OCI-LY7 (cell line): Measurements from ENCODE around the gene RPGRIP1L. TPM values are rescaled to one million over a fixed set of nuclear protein-coding genes. Genes with fewer than 3 reads are reported as not detected.

Experiments used
- BruUV-seq: library from RNA; stranded (reverse); fragments of 400-500 nt; replicated peaks from 2 replicates; lab custom pipeline; 2021; lab: Mats Ljungman, UMichigan
- CTCF ChIA-PET: fragments of 300-600 bp; sonication (Branson Sonifier 250); formaldehyde crosslinking; loops from one replicate; lab custom pipeline; 2022; ENCODE audit warnings: antibody characterized with exemption; ENCODE audit not compliant: unreplicated experiment; lab: Charles Lee
- POLR2A ChIA-PET: fragments of 300-600 bp; sonication (Branson Sonifier 250); formaldehyde crosslinking; loops from one replicate; lab custom pipeline; 2022; ENCODE audit warnings: antibody characterized with exemption; lab: Charles Lee
- DNase-seq: peaks from one replicate; pipeline ENCODE4 v3.0.0-alpha.2; 2015; ENCODE audit warnings: low spot score
- H2AFZ ChIP-seq: fragments of 200-600 bp; sonication (generic), shearing (Covaris generic); 2 replicates; pipeline ENCODE4 v1.6.1; 2014; ENCODE audit warnings: mild to moderate bottlenecking, antibody characterized with exemption, low read length, moderate library complexity
- H3K27ac ChIP-seq: fragments of 200-600 bp; sonication (generic); 2 replicates; pipeline ENCODE4 v1.5.1; 2014; ENCODE audit warnings: mixed run types, low read depth, mild to moderate bottlenecking, moderate library complexity, low read length, inconsistent platforms; ENCODE audit not compliant: poor library complexity, severe bottlenecking
- H3K36me3 ChIP-seq: fragments of 200-600 bp; sonication (generic); 2 replicates; pipeline ENCODE4 v1.6.1; 2014; ENCODE audit warnings: mild to moderate bottlenecking, antibody characterized with exemption, low read length, moderate library complexity, mixed read lengths; ENCODE audit not compliant: insufficient read depth
- H3K4me1 ChIP-seq: fragments of 200-600 bp; sonication (generic); 2 replicates; pipeline ENCODE4 v1.5.1; 2014; ENCODE audit warnings: mild to moderate bottlenecking, low read length; ENCODE audit not compliant: insufficient read depth, poor library complexity, severe bottlenecking
- H3K4me2 ChIP-seq: fragments of 200-600 bp; sonication (generic); 2 replicates; pipeline ENCODE4 v1.6.1; 2014; ENCODE audit warnings: mild to moderate bottlenecking, low read length
- H3K4me3 ChIP-seq: fragments of 200-600 bp; sonication (generic); 2 replicates; pipeline ENCODE4 v1.5.1; 2014; ENCODE audit warnings: mild to moderate bottlenecking, low read depth, low read length; ENCODE audit not compliant: poor library complexity, severe bottlenecking
- H3K79me2 ChIP-seq: fragments of 200-600 bp; sonication (generic); 2 replicates; pipeline ENCODE4 v1.6.1; 2016; ENCODE audit warnings: low read depth, mild to moderate bottlenecking, low read length, moderate library complexity, mixed read lengths; ENCODE audit not compliant: insufficient read depth
- H3K9me2 ChIP-seq: fragments of 200-600 bp; sonication (generic); 2 replicates; pipeline ENCODE4 v1.6.1; 2016; ENCODE audit warnings: mild to moderate bottlenecking, low read length, mixed read lengths; ENCODE audit not compliant: insufficient read depth
- H3K9me3 ChIP-seq: fragments of 200-600 bp; sonication (generic); 2 replicates; pipeline ENCODE4 v1.6.1; 2014; ENCODE audit warnings: mild to moderate bottlenecking, mixed run types, low read length, mixed read lengths
- H4K20me1 ChIP-seq: fragments of 200-600 bp; sonication (generic); 2 replicates; pipeline ENCODE4 v1.6.1; 2014; ENCODE audit warnings: mild to moderate bottlenecking, antibody characterized with exemption, low read length, moderate library complexity, mixed read lengths; ENCODE audit not compliant: insufficient read depth
- EZH2phosphoT487 ChIP-seq: fragments of 200-600 bp; sonication (generic); IDR thresholded peaks from 2 replicates; pipeline ENCODE4 v1.6.1; 2018; ENCODE audit warnings: low read depth, borderline replicate concordance, mild to moderate bottlenecking, mixed run types, antibody characterized with exemption, low read length, moderate library complexity, mixed read lengths
- intact Hi-C: fragments of 100-400 bp; cut with micrococcal nuclease; formaldehyde crosslinking; loops from one replicate; pipeline ENCODE4 v1.10.0; 2022; ENCODE audit not compliant: unreplicated experiment
- total RNA-seq, 2 experiments: library from RNA; depleted of rRNA in 1 of 2; stranded (reverse); fragments of >200 nt in 1 of 2; shearing (Covaris generic) in 1 of 2; gene quantifications; 2 replicates each; pipeline ENCODE4 v1.2.3, GENCODE V29; 2014 to 2022
- TF ChIP-seq, protein P1 (sequence below): fragments of 200-600 bp; sonication (generic); conservative IDR thresholded peaks from 2 replicates; pipeline ENCODE4 v1.5.1; 2014; ENCODE audit warnings: mild to moderate bottlenecking, antibody characterized with exemption, low read length, moderate library complexity, mixed read lengths

RPGRIP1L gene
- total RNA-seq, 2 experiments from 2014 or later = 12.7 to 15.4 TPM

- CTCF ChIA-PET = no interaction called here
- BruUV-seq = no TSS peak
- Histone ChIP-seq H3K4me2 (no peak overlapping the region), H3K9me2 (no peaks in the 10 kb centered on the region), H3K27ac (no peak overlapping the region), H3K79me2 (no peaks in the 10 kb centered on the region), H4K20me1 (no peaks in the 10 kb centered on the region), H3K36me3 (no peaks in the 10 kb centered on the region), H3K4me3 (no peak overlapping the region), H2AFZ (no peak overlapping the region), H3K9me3 (no peaks in the 10 kb centered on the region), H3K4me1 (no peaks in the 10 kb centered on the region)
- intact Hi-C loops = no loop called here
- no peak for DNase-seq
- POLR2A ChIA-PET = interaction anchor here (0.7 kb wide), 1 partner anchor 286 kb away, joined by 3 read pairs; no protein-coding TSS in a partner anchor
- no peak for TF ChIP-seq EZH2phosphoT487
- TF ChIP-seq, protein P1, sequence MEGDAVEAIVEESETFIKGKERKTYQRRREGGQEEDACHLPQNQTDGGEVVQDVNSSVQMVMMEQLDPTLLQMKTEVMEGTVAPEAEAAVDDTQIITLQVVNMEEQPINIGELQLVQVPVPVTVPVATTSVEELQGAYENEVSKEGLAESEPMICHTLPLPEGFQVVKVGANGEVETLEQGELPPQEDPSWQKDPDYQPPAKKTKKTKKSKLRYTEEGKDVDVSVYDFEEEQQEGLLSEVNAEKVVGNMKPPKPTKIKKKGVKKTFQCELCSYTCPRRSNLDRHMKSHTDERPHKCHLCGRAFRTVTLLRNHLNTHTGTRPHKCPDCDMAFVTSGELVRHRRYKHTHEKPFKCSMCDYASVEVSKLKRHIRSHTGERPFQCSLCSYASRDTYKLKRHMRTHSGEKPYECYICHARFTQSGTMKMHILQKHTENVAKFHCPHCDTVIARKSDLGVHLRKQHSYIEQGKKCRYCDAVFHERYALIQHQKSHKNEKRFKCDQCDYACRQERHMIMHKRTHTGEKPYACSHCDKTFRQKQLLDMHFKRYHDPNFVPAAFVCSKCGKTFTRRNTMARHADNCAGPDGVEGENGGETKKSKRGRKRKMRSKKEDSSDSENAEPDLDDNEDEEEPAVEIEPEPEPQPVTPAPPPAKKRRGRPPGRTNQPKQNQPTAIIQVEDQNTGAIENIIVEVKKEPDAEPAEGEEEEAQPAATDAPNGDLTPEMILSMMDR = no peak
Observed at GRCh38 chr16:53561101-53561888, 142.4 kb downstream of the RPGRIP1L start.

DNA sequence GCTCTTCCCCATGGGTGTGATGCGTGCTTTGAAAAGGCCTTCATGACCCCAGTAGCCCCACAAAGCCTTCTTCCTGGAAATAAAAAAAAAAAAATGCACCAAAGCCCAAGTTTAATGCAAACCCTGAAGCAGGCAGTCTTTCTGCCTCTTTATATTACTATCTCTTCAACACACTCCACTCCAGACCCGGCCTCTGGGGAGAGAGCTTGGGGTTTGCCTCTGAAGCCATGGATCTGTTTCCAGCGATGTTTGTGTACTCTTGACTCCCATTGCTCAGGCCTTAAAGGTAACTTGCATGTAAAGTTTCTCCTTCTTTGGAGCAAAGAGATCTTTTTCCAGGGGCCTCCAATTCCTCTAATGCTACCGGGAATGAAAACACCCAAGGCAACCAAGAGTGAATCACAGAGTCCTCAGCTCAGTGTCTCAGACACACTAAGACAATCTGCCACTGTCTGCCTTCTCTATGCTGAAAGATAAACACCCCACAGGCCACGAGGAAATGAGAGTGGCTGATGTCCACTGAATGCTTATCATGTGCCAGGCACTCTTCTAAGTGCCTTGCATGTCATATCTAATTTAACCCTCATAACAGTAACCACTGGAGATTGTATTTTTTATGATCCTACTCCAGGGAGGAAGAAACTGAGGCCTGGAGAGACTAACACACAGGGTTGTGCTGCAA is 144.2 kb downstream of the RPGRIP1L start:
- no peaks in the 10 kb centered on the region for H4K20me1 ChIP-seq
- H3K4me1 ChIP-seq = no peaks in the 10 kb centered on the region
- BruUV-seq = no TSS peak
- no peaks in the 10 kb centered on the region for H3K36me3 ChIP-seq
- CTCF ChIA-PET = no interaction called here
- no peaks in the 10 kb centered on the region for H3K9me2 ChIP-seq
- no peak overlapping the region for H3K4me2 ChIP-seq
- no peak overlapping the region for H3K27ac ChIP-seq
- DNase-seq = no peak
- POLR2A ChIA-PET = no interaction called here
- no peak overlapping the region for H2AFZ ChIP-seq
- H3K9me3 ChIP-seq = no peaks in the 10 kb centered on the region
- H3K4me3 ChIP-seq = no peak overlapping the region
- no peak for TF ChIP-seq EZH2phosphoT487
- TF ChIP-seq, protein P1 = no peak
- intact Hi-C loops = no loop called here
- no peaks in the 10 kb centered on the region for H3K79me2 ChIP-seq

DNA sequence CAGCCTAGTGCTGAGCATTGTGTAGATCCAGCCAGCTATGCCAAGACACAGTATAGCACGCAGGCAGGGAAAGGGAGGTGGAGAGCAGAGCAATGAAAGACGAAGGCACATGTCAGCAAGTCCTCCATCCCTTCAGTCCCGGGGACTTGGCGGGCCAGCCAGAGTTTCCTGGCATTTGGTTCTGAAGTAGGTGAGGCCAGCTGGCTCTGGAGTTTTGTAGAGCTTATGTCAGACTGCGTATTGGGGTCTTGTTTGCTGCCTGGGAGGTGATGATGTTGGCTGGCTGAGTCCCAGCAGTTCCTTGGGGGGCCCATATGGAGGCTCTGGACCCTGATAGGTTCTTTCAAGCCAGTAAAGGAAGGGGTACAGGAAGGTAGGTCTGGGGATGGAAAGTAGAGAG is 144.9 kb downstream of the RPGRIP1L start:
- no peak for DNase-seq
- Histone ChIP-seq H3K36me3 (no peaks in the 10 kb centered on the region), H2AFZ (no peak overlapping the region), H3K4me3 (no peak overlapping the region), H4K20me1 (no peaks in the 10 kb centered on the region), H3K9me3 (no peaks in the 10 kb centered on the region), H3K4me2 (no peak overlapping the region), H3K79me2 (no peaks in the 10 kb centered on the region), H3K4me1 (no peaks in the 10 kb centered on the region), H3K9me2 (no peaks in the 10 kb centered on the region), H3K27ac (no peak overlapping the region)
- intact Hi-C loops = no loop called here
- POLR2A ChIA-PET = no interaction called here
- CTCF ChIA-PET = no interaction called here
- TF ChIP-seq, protein P1 = no peak
- no peak for TF ChIP-seq EZH2phosphoT487
- BruUV-seq = no TSS peak
